Caco-2 (cell line): ENCODE measurements around the gene AP3D1. TPM values are rescaled to one million over a fixed set of nuclear protein-coding genes. Genes with fewer than 3 reads are reported as not detected.

Experiments used
- BruUV-seq: library from RNA; stranded (reverse); fragments of 400-500 nt; replicated peaks from 2 replicates; lab custom pipeline; 2021; lab: Mats Ljungman, UMichigan
- CTCF ChIA-PET: fragments of 300-600 bp; sonication (Branson Sonifier 250); formaldehyde crosslinking; loops from one replicate; lab custom pipeline; 2022; ENCODE audit warnings: antibody characterized with exemption; lab: Charles Lee
- POLR2A ChIA-PET: fragments of 300-600 bp; sonication (Branson Sonifier 250); formaldehyde crosslinking; loops from one replicate; lab custom pipeline; 2022; ENCODE audit warnings: antibody characterized with exemption; lab: Charles Lee
- DNase-seq, 2 experiments: peaks; one replicate each; pipeline versions ENCODE4 v3.0.0 to v3.0.0-alpha.2; 2020 to 2022
- H3K27me3 ChIP-seq: replicated peaks from 2 replicates; pipeline ENCODE4 v1.6.0; 2011; ENCODE audit warnings: low read length; ENCODE audit not compliant: control insufficient read depth, insufficient read depth
- H3K36me3 ChIP-seq: 2 replicates; pipeline ENCODE4 v1.5.1; 2011; ENCODE audit warnings: low read length; ENCODE audit not compliant: control insufficient read depth, insufficient read depth
- H3K4me1 ChIP-seq: fragments of 250-450 bp; sonication (Bioruptor Pico); 2 replicates; pipeline ENCODE4 v1.5.1; 2020; ENCODE audit warnings: mild to moderate bottlenecking
- H3K4me3 ChIP-seq: 2 replicates; pipeline ENCODE4 v1.5.1; 2011; ENCODE audit warnings: low read depth, mild to moderate bottlenecking, control low read depth, low read length
- H3K9me3 ChIP-seq: fragments of 250-450 bp; sonication (Bioruptor Pico); 2 replicates; pipeline ENCODE4 v1.5.1; 2020; ENCODE audit warnings: mild to moderate bottlenecking, moderate library complexity
- H3K27ac Mint-ChIP-seq: one replicate; pipeline ENCODE4 v1.8.0; 2022; ENCODE audit warnings: mixed read lengths; ENCODE audit not compliant: unreplicated experiment
- H3K27me3 Mint-ChIP-seq: one replicate; pipeline ENCODE4 v1.8.0; 2022; ENCODE audit warnings: mixed read lengths; ENCODE audit not compliant: insufficient read depth, unreplicated experiment
- H3K36me3 Mint-ChIP-seq: one replicate; pipeline ENCODE4 v1.8.0; 2022; ENCODE audit warnings: mild to moderate bottlenecking, mixed read lengths; ENCODE audit not compliant: insufficient read depth, unreplicated experiment
- H3K4me1 Mint-ChIP-seq: one replicate; pipeline ENCODE4 v1.8.0; 2022; ENCODE audit warnings: low read depth, mixed read lengths; ENCODE audit not compliant: unreplicated experiment
- H3K4me3 Mint-ChIP-seq: one replicate; pipeline ENCODE4 v1.8.0; 2022; ENCODE audit warnings: mild to moderate bottlenecking, moderate library complexity, mixed read lengths; ENCODE audit not compliant: unreplicated experiment
- H3K9me3 Mint-ChIP-seq: one replicate; pipeline ENCODE4 v1.8.0; 2022; ENCODE audit warnings: mixed read lengths; ENCODE audit not compliant: unreplicated experiment
- intact Hi-C: fragments of 100-400 bp; cut with micrococcal nuclease; formaldehyde crosslinking; loops from one replicate; pipeline ENCODE4 v1.10.0; 2022; ENCODE audit not compliant: unreplicated experiment
- total RNA-seq: library from RNA; stranded (reverse); gene quantifications from 2 replicates; pipeline ENCODE4 v1.2.3, GENCODE V29; 2022
- TF ChIP-seq, protein P1 (sequence below), 2 experiments: fragments of 200-600 bp in 1 of 2; IDR thresholded peaks; 1 replicate in 1 of 2; 2 replicates in 1 of 2; pipeline versions ENCODE4 v1.5.1 to v1.8.0; 2011 to 2022; ENCODE audit warnings: antibody characterized with exemption in 1 of 2, control low read depth in 1 of 2, inconsistent platforms in 1 of 2, low read depth in 1 of 2, low read length in 1 of 2, mild to moderate bottlenecking in 1 of 2, moderate library complexity in 1 of 2; ENCODE audit not compliant: insufficient read depth in 1 of 2, severe bottlenecking in 1 of 2, unreplicated experiment in 1 of 2

The AP3D1 gene
- total RNA-seq, 1 experiment from 2014 or later: 151 TPM

DNA sequence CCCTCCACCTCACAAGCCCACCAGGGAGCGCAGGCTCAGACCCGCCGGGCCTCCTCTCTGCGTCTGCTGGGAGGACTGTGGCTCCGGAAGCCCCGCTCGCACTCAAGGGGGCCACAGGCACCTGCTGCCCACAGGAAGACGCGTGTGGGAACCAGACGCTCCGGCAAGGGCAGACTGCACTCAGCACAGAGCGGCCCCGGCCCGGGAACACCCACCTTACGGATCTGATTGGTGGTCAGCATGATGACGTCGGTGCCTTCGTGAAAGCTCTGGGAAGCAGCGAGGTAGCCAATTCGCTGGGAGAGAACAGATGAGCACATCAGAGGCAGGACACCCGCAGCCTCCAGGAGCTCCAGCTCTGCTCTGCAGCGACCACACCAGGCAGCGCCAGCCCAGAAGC, 14.6 kb downstream of the AP3D1 start:
- no peaks in the 10 kb centered on the region for H3K4me1 ChIP-seq
- intact Hi-C loops: no loop called here
- no peaks in the 10 kb centered on the region for H3K27me3 Mint-ChIP-seq
- CTCF ChIA-PET: no interaction called here
- peaks cover 5% of the 10 kb centered on the region for H3K36me3 ChIP-seq
- H3K36me3 Mint-ChIP-seq: peaks cover 80% of the 10 kb centered on the region
- no peaks in the 10 kb centered on the region for H3K9me3 ChIP-seq
- BruUV-seq: no TSS peak
- no peak overlapping the region for H3K4me3 ChIP-seq
- H3K27me3 ChIP-seq: no peaks in the 10 kb centered on the region
- POLR2A ChIA-PET: no interaction called here
- H3K27ac Mint-ChIP-seq: no peak overlapping the region
- DNase-seq: no peak
- H3K4me3 Mint-ChIP-seq: no peak overlapping the region
- TF ChIP-seq, protein P1, sequence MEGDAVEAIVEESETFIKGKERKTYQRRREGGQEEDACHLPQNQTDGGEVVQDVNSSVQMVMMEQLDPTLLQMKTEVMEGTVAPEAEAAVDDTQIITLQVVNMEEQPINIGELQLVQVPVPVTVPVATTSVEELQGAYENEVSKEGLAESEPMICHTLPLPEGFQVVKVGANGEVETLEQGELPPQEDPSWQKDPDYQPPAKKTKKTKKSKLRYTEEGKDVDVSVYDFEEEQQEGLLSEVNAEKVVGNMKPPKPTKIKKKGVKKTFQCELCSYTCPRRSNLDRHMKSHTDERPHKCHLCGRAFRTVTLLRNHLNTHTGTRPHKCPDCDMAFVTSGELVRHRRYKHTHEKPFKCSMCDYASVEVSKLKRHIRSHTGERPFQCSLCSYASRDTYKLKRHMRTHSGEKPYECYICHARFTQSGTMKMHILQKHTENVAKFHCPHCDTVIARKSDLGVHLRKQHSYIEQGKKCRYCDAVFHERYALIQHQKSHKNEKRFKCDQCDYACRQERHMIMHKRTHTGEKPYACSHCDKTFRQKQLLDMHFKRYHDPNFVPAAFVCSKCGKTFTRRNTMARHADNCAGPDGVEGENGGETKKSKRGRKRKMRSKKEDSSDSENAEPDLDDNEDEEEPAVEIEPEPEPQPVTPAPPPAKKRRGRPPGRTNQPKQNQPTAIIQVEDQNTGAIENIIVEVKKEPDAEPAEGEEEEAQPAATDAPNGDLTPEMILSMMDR (IDR thresholded peaks at IDR 0.05; ENCODE audit: insufficient read depth in 1 of 2, low read depth in 1 of 2, low read length in 1 of 2, severe bottlenecking in 1 of 2, unreplicated experiment in 1 of 2): no peak
- H3K9me3 Mint-ChIP-seq: no peaks in the 10 kb centered on the region
- H3K4me1 Mint-ChIP-seq: no peaks in the 10 kb centered on the region

DNA sequence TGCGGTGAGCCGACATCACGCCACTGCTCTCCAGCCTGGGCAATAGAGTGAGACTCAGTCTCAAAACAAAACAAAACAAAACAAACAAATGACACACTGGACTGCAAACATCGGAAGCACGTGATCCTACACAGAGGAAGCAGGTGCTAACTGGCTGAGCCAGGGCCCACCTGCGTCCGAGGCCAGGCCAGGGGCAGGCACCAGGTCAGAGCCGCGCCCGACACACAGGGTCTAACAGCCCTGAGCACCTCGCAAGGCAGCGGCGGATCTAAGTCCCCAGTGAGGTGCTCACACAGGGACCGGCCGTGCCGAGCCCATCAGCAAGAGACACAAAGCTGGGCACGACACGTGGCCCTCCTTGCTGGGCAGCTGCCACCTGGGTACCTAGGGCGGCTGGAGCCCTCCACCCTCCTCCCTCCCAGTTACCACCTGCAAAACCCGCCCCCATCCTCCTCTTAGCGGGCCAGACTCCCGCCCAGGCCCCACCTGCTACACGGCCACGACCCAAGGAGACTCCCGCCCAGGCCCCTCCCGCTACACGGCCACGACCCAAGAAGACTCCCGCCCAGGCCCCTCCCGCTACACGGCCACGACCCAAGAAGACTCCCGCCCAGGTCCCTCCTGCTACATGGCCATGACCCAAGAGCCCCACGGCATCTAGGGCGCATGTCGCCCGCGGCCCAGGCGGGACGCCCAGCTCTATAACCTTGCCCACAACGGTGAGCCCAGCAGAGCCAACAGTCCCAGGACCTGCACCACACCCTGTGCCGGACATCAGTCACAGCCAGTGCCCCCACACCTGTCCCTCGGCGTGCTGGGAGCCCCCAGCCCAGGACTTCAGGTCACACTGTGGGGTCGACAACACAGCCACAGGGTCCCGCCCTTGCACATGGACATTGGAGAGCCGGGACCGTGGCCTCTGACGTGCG, 15.6 kb downstream of the AP3D1 start:
- Mint-ChIP-seq H3K4me3 (no peak overlapping the region), H3K36me3 (peaks cover 79% of the 10 kb centered on the region), H3K27ac (no peak overlapping the region), H3K27me3 (no peaks in the 10 kb centered on the region), H3K9me3 (no peaks in the 10 kb centered on the region), H3K4me1 (no peaks in the 10 kb centered on the region)
- ChIA-PET CTCF (no interaction called here), POLR2A (no interaction called here)
- no peak for DNase-seq
- no peaks in the 10 kb centered on the region for H3K27me3 ChIP-seq
- no peak overlapping the region for H3K4me3 ChIP-seq
- BruUV-seq: no TSS peak
- H3K36me3 ChIP-seq: peaks cover 5% of the 10 kb centered on the region
- no peaks in the 10 kb centered on the region for H3K9me3 ChIP-seq
- H3K4me1 ChIP-seq: no peaks in the 10 kb centered on the region
- intact Hi-C loops: no loop called here
- TF ChIP-seq, protein P1 (IDR thresholded peaks at IDR 0.05; ENCODE audit: insufficient read depth in 1 of 2, low read depth in 1 of 2, low read length in 1 of 2, severe bottlenecking in 1 of 2, unreplicated experiment in 1 of 2): no peak

DNA sequence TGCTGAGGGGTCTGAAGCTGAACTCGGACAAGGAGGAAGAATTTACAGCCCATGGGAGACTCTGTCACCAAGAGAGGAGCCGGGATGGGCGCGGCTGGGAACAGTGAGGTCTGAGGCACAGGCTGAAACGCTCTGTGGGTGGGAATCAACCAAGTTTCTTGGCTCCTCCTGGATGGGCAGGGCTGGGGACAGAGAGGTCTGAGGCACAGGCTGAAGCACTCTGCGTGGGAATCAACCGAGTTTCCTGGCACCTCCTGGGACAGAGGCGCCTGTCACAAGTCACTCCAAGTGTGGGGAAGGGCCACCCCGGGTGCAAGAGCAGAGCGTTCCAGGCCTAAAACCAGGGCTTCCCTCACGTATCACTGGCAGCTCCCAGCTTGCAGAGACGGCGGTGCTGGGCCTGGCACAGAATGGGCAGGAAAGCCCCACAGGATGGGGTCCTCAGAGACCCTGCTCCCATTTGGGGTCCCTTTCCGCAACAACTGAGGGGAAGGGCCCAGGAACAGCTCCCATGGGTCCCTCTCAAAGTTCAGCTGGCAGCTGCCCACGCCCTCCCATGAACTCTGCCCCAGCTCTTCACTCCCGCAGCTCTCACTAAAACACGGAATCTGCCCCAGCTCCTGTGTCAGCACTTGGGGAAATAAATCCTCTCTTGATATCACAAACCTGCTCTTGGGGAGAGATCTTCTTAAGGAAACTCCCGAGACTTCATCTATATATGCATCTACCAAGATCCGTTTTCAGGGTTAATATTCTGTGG, 18.5 kb downstream of the AP3D1 start:
- ChIA-PET CTCF (no interaction called here), POLR2A (no interaction called here)
- TF ChIP-seq, protein P1 (IDR thresholded peaks at IDR 0.05; ENCODE audit: insufficient read depth in 1 of 2, low read depth in 1 of 2, low read length in 1 of 2, severe bottlenecking in 1 of 2, unreplicated experiment in 1 of 2): no peak
- Histone ChIP-seq H3K9me3 (no peaks in the 10 kb centered on the region), H3K4me3 (no peak overlapping the region), H3K4me1 (no peaks in the 10 kb centered on the region), H3K27me3 (no peaks in the 10 kb centered on the region), H3K36me3 (peaks cover 6% of the 10 kb centered on the region)
- Mint-ChIP-seq H3K27ac (no peak overlapping the region), H3K9me3 (no peaks in the 10 kb centered on the region), H3K4me1 (no peaks in the 10 kb centered on the region), H3K36me3 (peaks cover 69% of the 10 kb centered on the region), H3K4me3 (no peak overlapping the region), H3K27me3 (no peaks in the 10 kb centered on the region)
- BruUV-seq: no TSS peak
- DNase-seq: no peak
- intact Hi-C loops: no loop called here
